Endothelial cell (in vitro differentiated cells): Measurements from ENCODE around the gene USP8. TPM values are rescaled to one million over a fixed set of nuclear protein-coding genes. Genes with fewer than 3 reads are reported as not detected.

Experiments used
- DNase-seq: peaks from one replicate; pipeline ENCODE4 v3.0.0; 2021; ENCODE audit warnings: low spot score
- H3K27ac Mint-ChIP-seq: one replicate; pipeline ENCODE4 v1.8.0; 2021; ENCODE audit warnings: mixed read lengths, inconsistent platforms; ENCODE audit not compliant: unreplicated experiment
- H3K27me3 Mint-ChIP-seq: one replicate; pipeline ENCODE4 v1.8.0; 2021; ENCODE audit warnings: mild to moderate bottlenecking, moderate library complexity, mixed read lengths, inconsistent platforms; ENCODE audit not compliant: unreplicated experiment
- H3K36me3 Mint-ChIP-seq: one replicate; pipeline ENCODE4 v1.8.0; 2021; ENCODE audit warnings: mild to moderate bottlenecking, low read depth, mixed read lengths, inconsistent platforms; ENCODE audit not compliant: unreplicated experiment
- H3K4me1 Mint-ChIP-seq: one replicate; pipeline ENCODE4 v1.8.0; 2021; ENCODE audit warnings: mild to moderate bottlenecking, mixed read lengths, inconsistent platforms; ENCODE audit not compliant: unreplicated experiment
- H3K4me3 Mint-ChIP-seq: one replicate; pipeline ENCODE4 v1.8.0; 2021; ENCODE audit warnings: mild to moderate bottlenecking, mixed read lengths, inconsistent platforms; ENCODE audit not compliant: unreplicated experiment
- H3K9me3 Mint-ChIP-seq: one replicate; pipeline ENCODE4 v1.8.0; 2021; ENCODE audit warnings: mixed read lengths, inconsistent platforms; ENCODE audit not compliant: unreplicated experiment
- CTCF ChIP-seq: fragments of 200-600 bp; sonication (generic); IDR thresholded peaks from one replicate; pipeline ENCODE4 v1.5.0; 2021; ENCODE audit warnings: antibody characterized with exemption; ENCODE audit not compliant: unreplicated experiment
- total RNA-seq: library from RNA; stranded (reverse); fragmentation: NEBNext Ultra II Directional; extraction: Animal tissue kit (Norgen Biotek cat#: 25700); gene quantifications from one replicate; pipeline ENCODE4 v1.2.1, GENCODE V29; 2021; ENCODE audit not compliant: unreplicated experiment

Gene USP8
- total RNA-seq, 1 donor from 2014 or later = 50.4 TPM

- no peak for DNase-seq
- no peak for TF ChIP-seq CTCF
- Mint-ChIP-seq H3K4me3 (no peak overlapping the region), H3K9me3 (no peaks in the 10 kb centered on the region), H3K4me1 (peaks cover 12% of the 10 kb centered on the region), H3K27me3 (peaks cover 2% of the 10 kb centered on the region), H3K36me3 (no peaks in the 10 kb centered on the region), H3K27ac (no peak overlapping the region)
Measured at GRCh38 chr15:50549326-50549725, 125.1 kb downstream of the USP8 start.

- no peak for TF ChIP-seq CTCF
- Mint-ChIP-seq H3K9me3 (no peaks in the 10 kb centered on the region), H3K27ac (no peak overlapping the region), H3K36me3 (no peaks in the 10 kb centered on the region), H3K4me1 (peaks cover 6% of the 10 kb centered on the region), H3K27me3 (peaks cover 4% of the 10 kb centered on the region), H3K4me3 (no peak overlapping the region)
- no peak for DNase-seq
Measured at GRCh38 chr15:50552238-50552637, 128.0 kb downstream of the USP8 start.

- H3K4me3 Mint-ChIP-seq = no peak overlapping the region
- TF ChIP-seq CTCF = no peak
- peaks cover 4% of the 10 kb centered on the region for H3K27me3 Mint-ChIP-seq
- H3K27ac Mint-ChIP-seq = no peak overlapping the region
- H3K4me1 Mint-ChIP-seq = peaks cover 2% of the 10 kb centered on the region
- no peaks in the 10 kb centered on the region for H3K36me3 Mint-ChIP-seq
- H3K9me3 Mint-ChIP-seq = no peaks in the 10 kb centered on the region
- DNase-seq = no peak
Measured at GRCh38 chr15:50556642-50557371, 132.6 kb downstream of the USP8 start.

- Mint-ChIP-seq H3K36me3 (peaks cover 4% of the 10 kb centered on the region), H3K4me3 (no peak overlapping the region), H3K27me3 (peaks cover 4% of the 10 kb centered on the region), H3K27ac (no peak overlapping the region), H3K4me1 (no peaks in the 10 kb centered on the region), H3K9me3 (no peaks in the 10 kb centered on the region)
- TF ChIP-seq CTCF = no peak
- no peak for DNase-seq
Measured at GRCh38 chr15:50558012-50558411, 133.8 kb downstream of the USP8 start.
